Measurements from ENCODE around the gene IL12RB1. TPM values are rescaled to one million over a fixed set of nuclear protein-coding genes. Genes with fewer than 3 reads are reported as not detected.
"Not testable (repeated sequence)": the region's sequence is repeated elsewhere in the genome, so short reads cannot be mapped to it uniquely, and the experiment has no call there.

The IL12RB1 gene
- total RNA-seq, 1 donor from 2014 or later: not detected

GRCh38 chr19:18107235-18107634 is 20.5 kb upstream of the IL12RB1 start:
- peaks cover 4% of the 10 kb centered on the region for H3K36me3 Mint-ChIP-seq (ENCODE audit: low read depth, unreplicated experiment)
- peaks cover 14% of the 10 kb centered on the region for H3K27me3 Mint-ChIP-seq (ENCODE audit: unreplicated experiment)
- TF ChIP-seq CTCF (IDR thresholded peaks at IDR 0.05; ENCODE audit: unreplicated experiment): no peak
- H3K4me1 Mint-ChIP-seq (ENCODE audit: unreplicated experiment): peaks cover 9% of the 10 kb centered on the region
- no peak overlapping the region for H3K4me3 Mint-ChIP-seq (ENCODE audit: unreplicated experiment)
- DNase-seq (ENCODE audit: low spot score): no peak
- no peaks in the 10 kb centered on the region for H3K9me3 Mint-ChIP-seq (ENCODE audit: unreplicated experiment)
- H3K27ac Mint-ChIP-seq (ENCODE audit: unreplicated experiment): no peak overlapping the region

- H3K4me3 Mint-ChIP-seq (ENCODE audit: unreplicated experiment); H3K4me1 Mint-ChIP-seq (ENCODE audit: unreplicated experiment); H3K36me3 Mint-ChIP-seq (ENCODE audit: low read depth, unreplicated experiment); DNase-seq (ENCODE audit: low spot score); H3K9me3 Mint-ChIP-seq (ENCODE audit: unreplicated experiment); H3K27ac Mint-ChIP-seq (ENCODE audit: unreplicated experiment): not testable (repeated sequence)
- H3K27me3 Mint-ChIP-seq (ENCODE audit: unreplicated experiment): peaks cover 11% of the 10 kb centered on the region
Observed at GRCh38 chr19:18105259-18105658, 18.5 kb upstream of the IL12RB1 start.

GRCh38 chr19:18104793-18105131 is 18.0 kb upstream of the IL12RB1 start:
- TF ChIP-seq CTCF (IDR thresholded peaks at IDR 0.05; ENCODE audit: unreplicated experiment): no peak
- H3K27ac Mint-ChIP-seq (ENCODE audit: unreplicated experiment): no peak overlapping the region
- H3K36me3 Mint-ChIP-seq (ENCODE audit: low read depth, unreplicated experiment): peaks cover 4% of the 10 kb centered on the region
- H3K9me3 Mint-ChIP-seq (ENCODE audit: unreplicated experiment): no peaks in the 10 kb centered on the region
- peak overlapping the region; percentile 65 for H3K4me3 Mint-ChIP-seq (ENCODE audit: unreplicated experiment)
- DNase-seq (ENCODE audit: low spot score): no peak
- H3K4me1 Mint-ChIP-seq (ENCODE audit: unreplicated experiment): peaks cover 9% of the 10 kb centered on the region
- peaks cover 12% of the 10 kb centered on the region for H3K27me3 Mint-ChIP-seq (ENCODE audit: unreplicated experiment)

DNA sequence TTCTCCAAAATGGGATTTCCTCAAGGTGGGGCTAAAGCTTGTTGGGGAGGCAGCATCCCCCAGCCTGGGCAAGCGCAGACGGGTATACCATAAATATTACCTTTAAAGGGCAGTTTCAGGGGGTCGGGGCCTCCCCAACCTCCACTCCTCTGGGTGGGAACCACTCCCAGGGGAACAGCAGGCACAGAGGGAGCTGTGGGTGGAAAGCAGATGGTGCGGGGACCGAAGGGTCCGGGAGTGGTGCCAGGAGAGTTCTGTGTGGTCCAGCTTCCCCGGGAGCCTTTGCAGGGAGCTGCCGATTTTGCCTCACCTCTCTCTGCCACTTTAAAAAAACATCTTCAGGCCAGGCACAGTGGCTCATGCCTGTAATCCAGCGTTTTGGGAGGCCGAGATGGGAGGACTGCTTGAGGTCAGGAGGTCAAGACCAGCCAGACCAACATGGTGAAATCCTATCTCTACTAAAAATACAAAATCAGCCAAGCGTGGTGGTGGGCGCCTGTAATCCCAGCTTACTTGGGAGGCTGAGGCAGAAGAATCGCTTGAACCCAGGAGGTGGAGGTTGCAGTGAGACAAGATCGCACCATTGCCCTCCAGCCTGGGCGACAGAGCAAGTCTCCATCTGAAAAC is 16.3 kb upstream of the IL12RB1 start:
- no peak for TF ChIP-seq CTCF (IDR thresholded peaks at IDR 0.05; ENCODE audit: unreplicated experiment)
- Mint-ChIP-seq H3K9me3 (ENCODE audit: unreplicated experiment) (no peaks in the 10 kb centered on the region), H3K4me1 (ENCODE audit: unreplicated experiment) (no peaks in the 10 kb centered on the region), H3K4me3 (ENCODE audit: unreplicated experiment) (no peak overlapping the region), H3K36me3 (ENCODE audit: low read depth, unreplicated experiment) (no peaks in the 10 kb centered on the region), H3K27ac (ENCODE audit: unreplicated experiment) (no peak overlapping the region), H3K27me3 (ENCODE audit: unreplicated experiment) (peaks cover 3% of the 10 kb centered on the region)
- no peak for DNase-seq (ENCODE audit: low spot score)

DNA sequence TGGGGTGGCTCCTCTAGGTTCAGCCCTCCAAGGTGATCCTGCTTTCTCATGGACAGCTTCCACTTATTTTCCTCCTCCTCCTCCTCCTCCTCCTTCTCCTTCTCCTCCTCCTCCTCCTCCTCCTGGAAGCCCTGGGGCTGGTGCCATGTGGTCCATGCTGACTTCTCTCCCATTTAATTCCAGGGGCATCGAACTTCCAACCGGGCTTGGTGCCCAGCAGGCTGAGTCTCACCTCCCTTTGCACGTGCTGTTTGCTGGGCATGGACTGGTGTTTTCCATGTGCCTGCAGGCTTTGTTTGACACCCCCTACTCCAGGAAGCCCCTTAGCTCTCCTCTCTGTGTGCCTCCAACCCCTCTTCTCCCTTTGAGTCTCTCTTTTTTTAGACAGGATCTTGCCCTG is 14.5 kb upstream of the IL12RB1 start:
- Mint-ChIP-seq H3K9me3 (ENCODE audit: unreplicated experiment) (no peaks in the 10 kb centered on the region), H3K4me1 (ENCODE audit: unreplicated experiment) (no peaks in the 10 kb centered on the region), H3K27me3 (ENCODE audit: unreplicated experiment) (peaks cover 3% of the 10 kb centered on the region), H3K27ac (ENCODE audit: unreplicated experiment) (no peak overlapping the region), H3K4me3 (ENCODE audit: unreplicated experiment) (no peak overlapping the region), H3K36me3 (ENCODE audit: low read depth, unreplicated experiment) (no peaks in the 10 kb centered on the region)
- DNase-seq (ENCODE audit: low spot score): no peak
- no peak for TF ChIP-seq CTCF (IDR thresholded peaks at IDR 0.05; ENCODE audit: unreplicated experiment)
